HL-60/S4 (cell line): Measurements from ENCODE around the gene AQP11.
"Not testable (repeated sequence)": the region's sequence is repeated elsewhere in the genome, so short reads cannot be mapped to it uniquely, and the experiment has no call there.

Experiments
- in situ Hi-C: fragments of 300-500 bp; cut with MboI; formaldehyde crosslinking; loops from 2 replicates; pipeline ENCODE4 v1.14.3; 2022; ENCODE audit warnings: low sequenced_read_pairs

AQP11 gene

GRCh38 chr11:77590194-77590782 is 535 bp downstream of the AQP11 start:
- in situ Hi-C loops: no loop called here

GRCh38 chr11:77592727-77593126 is 3.0 kb downstream of the AQP11 start:
- in situ Hi-C loops: no loop called here

- in situ Hi-C loops: no loop called here
Measured at GRCh38 chr11:77593883-77594282, 4.1 kb downstream of the AQP11 start.

- in situ Hi-C loops: no loop called here
Measured at GRCh38 chr11:77596626-77597025, 6.9 kb downstream of the AQP11 start.

- in situ Hi-C loops: no loop called here
Measured at GRCh38 chr11:77598195-77598594, 8.4 kb downstream of the AQP11 start.

GRCh38 chr11:77602381-77603088 is 12.8 kb downstream of the AQP11 start:
- in situ Hi-C loops: no loop called here

GRCh38 chr11:77604281-77604680 is 14.5 kb downstream of the AQP11 start:
- in situ Hi-C loops: no loop called here

GRCh38 chr11:77609234-77609633 is 19.5 kb downstream of the AQP11 start:
- in situ Hi-C loops: no loop called here

- in situ Hi-C loops: no loop called here
Measured at GRCh38 chr11:77611921-77612320, 22.2 kb downstream of the AQP11 start.

- in situ Hi-C loops: no loop called here
Measured at GRCh38 chr11:77617892-77618291, 28.1 kb downstream of the AQP11 start.

GRCh38 chr11:77619576-77620198 is 29.9 kb downstream of the AQP11 start:
- in situ Hi-C loops: no loop called here

- in situ Hi-C loops: no loop called here
Measured at GRCh38 chr11:77630157-77630710, 40.5 kb downstream of the AQP11 start.

GRCh38 chr11:77633926-77634325 is 44.2 kb downstream of the AQP11 start:
- in situ Hi-C loops: not testable (repeated sequence)

GRCh38 chr11:77636731-77637344 is 47.1 kb downstream of the AQP11 start:
- in situ Hi-C loops: no loop called here

GRCh38 chr11:77637345-77638165 is 47.8 kb downstream of the AQP11 start, which contains the start of gene CLNS1A:
Gene CLNS1A, minus strand, starts transcription at chr11:77637794. Its CDS starts 80 bp downstream, at chr11:77637714.
- in situ Hi-C loops: no loop called here

- in situ Hi-C loops: no loop called here
Measured at GRCh38 chr11:77642228-77642627, 52.5 kb downstream of the AQP11 start.

GRCh38 chr11:77644887-77645286 is 55.1 kb downstream of the AQP11 start:
- in situ Hi-C loops: no loop called here

GRCh38 chr11:77647654-77648305 is 58.0 kb downstream of the AQP11 start:
- in situ Hi-C loops: no loop called here

GRCh38 chr11:77650123-77650522 is 60.4 kb downstream of the AQP11 start:
- in situ Hi-C loops: no loop called here
